Measurements from ENCODE around the gene ZNRF3.

The ZNRF3 gene

GRCh38 chr22:29078036-29078868 lies 194.9 kb downstream of the ZNRF3 start:
- no peaks in the 10 kb centered on the region for H3K27me3 ChIP-seq (ENCODE audit: low read length)
- H3K4me2 ChIP-seq (ENCODE audit: low read depth, low read length, poor library complexity, severe bottlenecking), result no peak overlapping the region
- no peak overlapping the region for H2AFZ ChIP-seq (ENCODE audit: low read depth, low read length, severe bottlenecking)
- TF ChIP-seq EZH2phosphoT487 (conservative IDR thresholded peaks at IDR 0.05; ENCODE audit: low read length), result no peak
- no peaks in the 10 kb centered on the region for H3K9me3 ChIP-seq (ENCODE audit: insufficient read depth, low read length)
- no peaks in the 10 kb centered on the region for H3K9me2 ChIP-seq (replicated peaks; ENCODE audit: insufficient read depth, low read length)
- no peak overlapping the region for H3K27ac ChIP-seq (ENCODE audit: low read depth, low read length)
- no peaks in the 10 kb centered on the region for H3K36me3 ChIP-seq (ENCODE audit: low read length)
- no peaks in the 10 kb centered on the region for H3K79me2 ChIP-seq (ENCODE audit: insufficient read depth, low read length)
- no peak overlapping the region for H3K4me3 ChIP-seq (ENCODE audit: insufficient read depth, low read length, poor library complexity, severe bottlenecking)
- no peak overlapping the region for H3K9ac ChIP-seq (ENCODE audit: low read length)
- no peaks in the 10 kb centered on the region for H4K20me1 ChIP-seq (ENCODE audit: low read depth, low read length)
- H3F3A ChIP-seq (ENCODE audit: insufficient read depth), result no peaks in the 10 kb centered on the region

GRCh38 chr22:29078869-29079207 lies 195.5 kb downstream of the ZNRF3 start:
- Histone ChIP-seq H3K36me3 (ENCODE audit: low read length) (no peaks in the 10 kb centered on the region), H3K4me3 (ENCODE audit: insufficient read depth, low read length, poor library complexity, severe bottlenecking) (no peak overlapping the region), H3K9me3 (ENCODE audit: insufficient read depth, low read length) (no peaks in the 10 kb centered on the region), H3K9me2 (replicated peaks; ENCODE audit: insufficient read depth, low read length) (no peaks in the 10 kb centered on the region), H4K20me1 (ENCODE audit: low read depth, low read length) (no peaks in the 10 kb centered on the region), H3K4me2 (ENCODE audit: low read depth, low read length, poor library complexity, severe bottlenecking) (no peak overlapping the region), H2AFZ (ENCODE audit: low read depth, low read length, severe bottlenecking) (no peak overlapping the region), H3K79me2 (ENCODE audit: insufficient read depth, low read length) (no peaks in the 10 kb centered on the region), H3F3A (ENCODE audit: insufficient read depth) (no peaks in the 10 kb centered on the region), H3K27me3 (ENCODE audit: low read length) (no peaks in the 10 kb centered on the region), H3K27ac (ENCODE audit: low read depth, low read length) (no peak overlapping the region), H3K9ac (ENCODE audit: low read length) (no peak overlapping the region)
- TF ChIP-seq EZH2phosphoT487 (conservative IDR thresholded peaks at IDR 0.05; ENCODE audit: low read length) (no peak), CTCF (IDR thresholded peaks at IDR 0.05; ENCODE audit: insufficient read depth, low read length, poor library complexity, severe bottlenecking) (no peak)

- H2AFZ ChIP-seq (ENCODE audit: low read depth, low read length, severe bottlenecking), result no peak overlapping the region
- no peaks in the 10 kb centered on the region for H3K27me3 ChIP-seq (ENCODE audit: low read length)
- H3K9me2 ChIP-seq (replicated peaks; ENCODE audit: insufficient read depth, low read length), result no peaks in the 10 kb centered on the region
- H4K20me1 ChIP-seq (ENCODE audit: low read depth, low read length), result no peaks in the 10 kb centered on the region
- H3K27ac ChIP-seq (ENCODE audit: low read depth, low read length), result no peak overlapping the region
- H3K4me2 ChIP-seq (ENCODE audit: low read depth, low read length, poor library complexity, severe bottlenecking), result no peak overlapping the region
- no peaks in the 10 kb centered on the region for H3K79me2 ChIP-seq (ENCODE audit: insufficient read depth, low read length)
- no peaks in the 10 kb centered on the region for H3K36me3 ChIP-seq (ENCODE audit: low read length)
- no peak overlapping the region for H3K4me3 ChIP-seq (ENCODE audit: insufficient read depth, low read length, poor library complexity, severe bottlenecking)
- H3K9ac ChIP-seq (ENCODE audit: low read length), result no peak overlapping the region
- H3F3A ChIP-seq (ENCODE audit: insufficient read depth), result no peaks in the 10 kb centered on the region
- TF ChIP-seq CTCF (IDR thresholded peaks at IDR 0.05; ENCODE audit: insufficient read depth, low read length, poor library complexity, severe bottlenecking) (no peak), EZH2phosphoT487 (conservative IDR thresholded peaks at IDR 0.05; ENCODE audit: low read length) (no peak)
- no peaks in the 10 kb centered on the region for H3K9me3 ChIP-seq (ENCODE audit: insufficient read depth, low read length)
Measured at GRCh38 chr22:29079218-29079901, 196.0 kb downstream of the ZNRF3 start.

Data from SU-DHL-6 (cell line).